C4-2B (cell line): Measurements from ENCODE around the gene CIC.
"Not testable (repeated sequence)": the region's sequence is repeated elsewhere in the genome, so short reads cannot be mapped to it uniquely, and the experiment has no call there.

ENCODE experiments used
- CTCF ChIP-seq: fragments of 450-650 bp; conservative IDR thresholded peaks from 2 replicates; pipeline ENCODE4 v1.5.1; 2017; ENCODE audit warnings: mild to moderate bottlenecking
- ZFX ChIP-seq: fragments of 450-650 bp; IDR thresholded peaks from 2 replicates; pipeline ENCODE4 v1.6.1; 2017

- TF ChIP-seq CTCF, ZFX: not testable (repeated sequence)
Observed at GRCh38 chr19:42257842-42258241, 11.2 kb upstream of the CIC start.
